DMS79 (cell line): Measurements from ENCODE around the gene RELT.

Experiments
- DNase-seq: peaks from one replicate; lab custom pipeline; 2025; lab: John Stamatoyannopoulos, UW

Gene RELT

DNA sequence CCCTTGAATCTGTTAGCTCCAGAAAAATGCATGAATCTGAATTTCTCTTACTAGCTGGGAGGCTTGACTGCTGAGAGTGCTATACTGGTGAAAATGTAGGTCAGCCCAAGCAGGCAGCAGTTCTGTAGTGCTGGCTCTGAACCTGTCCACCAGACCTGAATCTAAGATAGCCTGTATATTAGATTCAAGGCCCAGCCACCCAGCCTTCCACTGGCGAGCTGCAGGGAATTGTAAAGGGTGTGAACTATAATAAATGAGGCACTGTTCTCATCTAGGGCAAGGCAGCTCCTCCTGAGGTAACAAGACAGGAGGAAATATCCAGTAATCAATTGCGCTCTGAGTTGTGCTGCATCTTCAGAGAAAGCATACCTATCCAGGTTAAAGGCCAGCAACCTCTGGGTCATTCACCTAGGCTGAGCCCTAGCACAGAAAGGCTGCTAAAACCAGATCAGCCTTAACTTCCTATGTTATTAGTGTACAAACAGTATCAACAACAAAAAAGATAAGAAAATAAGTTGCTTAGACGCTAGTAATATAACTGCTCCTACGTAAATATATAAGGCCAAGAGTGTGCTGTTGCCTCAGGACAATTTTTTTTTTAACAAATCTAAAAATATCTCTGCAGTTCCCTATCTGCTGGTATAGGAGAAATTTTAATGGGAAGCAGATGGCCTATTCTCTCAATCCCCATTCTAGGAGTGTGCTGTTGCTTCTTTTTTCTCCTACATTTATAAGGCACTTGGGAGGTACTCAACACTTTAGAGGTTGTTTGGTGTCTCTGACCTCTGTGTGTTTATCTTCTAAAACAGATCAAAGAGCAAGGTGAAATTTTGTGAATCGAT is 63.0 kb downstream of the RELT start:
- no peak for DNase-seq

DNA sequence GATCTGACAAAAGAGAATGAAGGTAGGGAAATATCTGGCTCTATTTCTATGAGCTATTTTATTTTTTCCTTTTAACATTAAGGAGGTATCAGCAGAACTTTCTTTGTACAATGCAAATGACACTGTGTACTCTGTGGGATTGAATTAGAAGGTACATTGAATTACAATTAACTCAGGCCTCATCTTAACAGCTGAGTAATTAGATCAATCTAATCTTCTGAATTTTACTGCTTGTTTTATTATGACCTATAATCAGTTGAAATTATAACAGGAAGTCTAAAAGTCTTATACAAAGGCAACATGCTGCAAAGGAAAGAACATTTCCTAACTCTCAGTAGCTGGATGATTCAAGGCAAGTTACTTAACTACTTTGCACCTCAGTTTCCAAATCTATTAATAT is 69.8 kb downstream of the RELT start:
- no peak for DNase-seq

DNA sequence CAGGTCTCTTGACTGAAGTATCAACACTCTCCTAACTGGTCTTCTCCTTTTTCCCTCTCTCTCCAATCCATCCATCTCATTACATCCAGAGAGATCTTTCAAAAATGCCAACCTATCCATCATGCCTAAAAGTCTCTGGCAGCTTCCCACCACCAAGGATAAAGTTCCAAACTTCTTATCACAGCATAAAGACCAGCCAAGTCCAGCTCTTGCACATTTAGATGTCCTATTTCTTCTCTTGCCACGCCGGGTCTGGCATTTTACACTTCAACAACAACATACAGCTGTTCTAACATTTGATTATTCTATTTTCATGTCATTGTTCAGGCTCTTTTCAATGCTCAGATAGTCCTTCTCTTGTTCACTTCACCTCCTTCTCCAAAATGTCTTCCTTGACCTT is 70.6 kb downstream of the RELT start:
- DNase-seq, result no peak
